Mesendoderm (in vitro differentiated cells): ENCODE results near the gene SNX8.
A peak's percentile ranks its signal among the peaks of the same experiment; 100 is the strongest.

ENCODE experiments used
- DNase-seq: peaks from one replicate; pipeline ENCODE4 v3.0.0; 2013
- H2AK5ac ChIP-seq: 2 replicates; pipeline ENCODE4 v1.6.1; 2013; ENCODE audit warnings: low read length, inconsistent platforms
- H2BK120ac ChIP-seq: 2 replicates; pipeline ENCODE4 v1.6.1; 2013; ENCODE audit warnings: low read depth, mild to moderate bottlenecking, low read length, moderate library complexity, mixed read lengths
- H2BK15ac ChIP-seq: replicated peaks from 2 replicates; pipeline ENCODE4 v1.6.1; 2013; ENCODE audit warnings: low read depth, mild to moderate bottlenecking, moderate library complexity
- H2BK5ac ChIP-seq: 2 replicates; pipeline ENCODE4 v1.6.1; 2013; ENCODE audit warnings: low read length, inconsistent platforms
- H3K18ac ChIP-seq: 2 replicates; pipeline ENCODE4 v1.6.1; 2013; ENCODE audit warnings: mild to moderate bottlenecking, low read length, mixed read lengths
- H3K23ac ChIP-seq: one replicate; pipeline ENCODE4 v1.6.1; 2013; ENCODE audit warnings: low read length
- H3K27ac ChIP-seq: 2 replicates; pipeline ENCODE4 v1.5.1; 2013; ENCODE audit warnings: low read depth, mild to moderate bottlenecking, inconsistent platforms, low read length, moderate library complexity
- H3K27me3 ChIP-seq: 2 replicates; pipeline ENCODE4 v1.6.1; 2013; ENCODE audit warnings: low read length, control low read depth, mild to moderate bottlenecking, inconsistent platforms; ENCODE audit not compliant: insufficient read depth, poor library complexity
- H3K36me3 ChIP-seq: 2 replicates; pipeline ENCODE4 v1.6.1; 2013; ENCODE audit warnings: low read length, inconsistent platforms; ENCODE audit not compliant: control insufficient read depth, insufficient read depth
- H3K4ac ChIP-seq: one replicate; pipeline ENCODE4 v1.6.1; 2013; ENCODE audit warnings: low read depth, mild to moderate bottlenecking, low read length, moderate library complexity
- H3K4me1 ChIP-seq: 2 replicates; pipeline ENCODE4 v1.6.1; 2013; ENCODE audit warnings: low read depth, low read length, inconsistent platforms; ENCODE audit not compliant: control insufficient read depth
- H3K4me2 ChIP-seq: 2 replicates; pipeline ENCODE4 v1.6.1; 2013; ENCODE audit warnings: low read length
- H3K4me3 ChIP-seq: 2 replicates; pipeline ENCODE4 v1.5.1; 2013; ENCODE audit warnings: mild to moderate bottlenecking, low read length
- H3K56ac ChIP-seq: one replicate; pipeline ENCODE4 v1.6.1; 2013; ENCODE audit warnings: low read length
- H3K79me1 ChIP-seq: 2 replicates; pipeline ENCODE4 v1.6.1; 2013; ENCODE audit warnings: low read length, inconsistent platforms
- H3K79me2 ChIP-seq: 2 replicates; pipeline ENCODE4 v1.6.1; 2013; ENCODE audit warnings: mild to moderate bottlenecking, low read length; ENCODE audit not compliant: control insufficient read depth, insufficient read depth
- H3K9ac ChIP-seq: 2 replicates; pipeline ENCODE4 v1.6.1; 2013; ENCODE audit warnings: low read length, inconsistent platforms
- H4K5ac ChIP-seq: one replicate; pipeline ENCODE4 v1.6.1; 2013; ENCODE audit warnings: low read length
- H4K8ac ChIP-seq: one replicate; pipeline ENCODE4 v1.6.1; 2013; ENCODE audit warnings: low read depth, mild to moderate bottlenecking, control low read depth, low read length, moderate library complexity
- WGBS: extraction: QIAGEN DNeasy Blood & Tissue Kit; methylation state at CpG from one replicate; pipeline ENCODE4 v1.1.7; 2013; ENCODE audit warnings: low lambda C conversion rate, missing lambda C conversion rate; ENCODE audit not compliant: insufficient coverage; ENCODE audit errors: extremely low coverage; 5-methylcytosine and 5-hydroxymethylcytosine counted together

Gene SNX8

DNA sequence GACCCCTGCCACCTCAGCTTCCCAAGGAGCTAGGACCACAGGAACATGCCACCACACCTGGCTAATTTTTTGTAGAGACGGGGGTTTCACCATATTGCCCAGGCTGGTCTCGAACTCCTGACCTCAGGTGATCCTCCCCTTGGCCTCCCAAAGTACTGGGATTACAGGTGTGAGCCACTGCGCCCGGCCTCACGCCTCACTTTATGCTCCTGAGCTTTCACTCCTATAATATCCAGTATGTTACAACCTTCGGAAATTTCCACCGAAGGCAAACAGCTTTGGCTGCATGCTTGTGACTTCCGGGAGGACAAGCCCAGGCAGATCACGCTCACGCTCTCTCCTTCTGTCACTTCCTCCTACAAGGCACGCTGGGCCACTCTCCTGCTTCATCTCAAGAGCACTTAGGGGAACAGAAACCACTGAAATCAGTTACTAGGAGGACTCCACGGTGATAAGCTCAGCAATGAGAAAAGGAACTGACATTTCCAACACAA is 77.1 kb downstream of the SNX8 start:
- peaks cover 13% of the 10 kb centered on the region for H3K36me3 ChIP-seq
- no peak overlapping the region for H3K9ac ChIP-seq
- H3K27me3 ChIP-seq, result no peaks in the 10 kb centered on the region
- H3K4ac ChIP-seq, result no peak overlapping the region
- no CpG with 5 or more reads among the region's 12 CpGs for WGBS
- H4K5ac ChIP-seq, result no peak overlapping the region
- DNase-seq, result no peak
- no peak overlapping the region for H4K8ac ChIP-seq
- H3K27ac ChIP-seq, result no peak overlapping the region
- H3K23ac ChIP-seq, result no peak overlapping the region
- H2BK120ac ChIP-seq, result no peak overlapping the region
- no peaks in the 10 kb centered on the region for H3K4me1 ChIP-seq
- H3K4me2 ChIP-seq, result no peak overlapping the region
- peaks cover 8% of the 10 kb centered on the region for H3K79me1 ChIP-seq
- H2BK5ac ChIP-seq, result no peak overlapping the region
- no peak overlapping the region for H3K56ac ChIP-seq
- no peak overlapping the region for H3K18ac ChIP-seq
- peaks cover 17% of the 10 kb centered on the region for H3K79me2 ChIP-seq
- H3K4me3 ChIP-seq, result no peak overlapping the region
- no peak overlapping the region for H2BK15ac ChIP-seq
- no peak overlapping the region for H2AK5ac ChIP-seq

- H3K27ac ChIP-seq, result no peak overlapping the region
- no peak overlapping the region for H3K18ac ChIP-seq
- H3K4ac ChIP-seq, result no peak overlapping the region
- no peak overlapping the region for H2BK120ac ChIP-seq
- no peak for DNase-seq
- no peak overlapping the region for H2AK5ac ChIP-seq
- H4K5ac ChIP-seq, result no peak overlapping the region
- H3K4me1 ChIP-seq, result no peaks in the 10 kb centered on the region
- H2BK15ac ChIP-seq, result no peak overlapping the region
- no peak overlapping the region for H4K8ac ChIP-seq
- no peak overlapping the region for H3K56ac ChIP-seq
- no peak overlapping the region for H3K4me3 ChIP-seq
- H3K79me2 ChIP-seq, result peaks cover 18% of the 10 kb centered on the region
- no peak overlapping the region for H3K9ac ChIP-seq
- peaks cover 20% of the 10 kb centered on the region for H3K79me1 ChIP-seq
- H3K4me2 ChIP-seq, result no peak overlapping the region
- H3K23ac ChIP-seq, result no peak overlapping the region
- WGBS, result no CpG with 5 or more reads among the region's 3 CpGs
- H3K27me3 ChIP-seq, result no peaks in the 10 kb centered on the region
- no peak overlapping the region for H2BK5ac ChIP-seq
- H3K36me3 ChIP-seq, result peaks cover 12% of the 10 kb centered on the region
Measured at GRCh38 chr7:2233926-2234325, 80.3 kb downstream of the SNX8 start.

GRCh38 chr7:2232766-2233520 is 81.3 kb downstream of the SNX8 start, which contains the start of gene MAD1L1:
MAD1L1 (minus strand) TSS chr7:2232945; CDS start chr7:2230133, 2,812 bp downstream.
- peak within 1 kb of the TSS; percentile 87 for H3K4me2 ChIP-seq
- peak within 1 kb of the TSS; percentile 45 for H3K23ac ChIP-seq
- peaks cover 12% of the 10 kb centered on the region for H3K36me3 ChIP-seq
- H3K9ac ChIP-seq, result peak within 1 kb of the TSS; percentile 75
- peak within 1 kb of the TSS; percentile 90 for H3K56ac ChIP-seq
- H3K79me2 ChIP-seq, result peaks cover 18% of the 10 kb centered on the region
- H3K4me3 ChIP-seq, result peak within 1 kb of the TSS; percentile 81
- no peak within 1 kb of the TSS for H2BK15ac ChIP-seq
- H3K4me1 ChIP-seq, result no peaks in the 10 kb centered on the region
- no peak within 1 kb of the TSS for H2AK5ac ChIP-seq
- peak within 1 kb of the TSS; percentile 18 for H3K4ac ChIP-seq
- peaks cover 20% of the 10 kb centered on the region for H3K79me1 ChIP-seq
- H4K5ac ChIP-seq, result no peak within 1 kb of the TSS
- no CpG with 5 or more reads among the region's 63 CpGs for WGBS
- peak within 1 kb of the TSS; percentile 87 for H4K8ac ChIP-seq
- DNase-seq, result peak; percentile 91
- peak within 1 kb of the TSS; percentile 12 for H3K27ac ChIP-seq
- H3K18ac ChIP-seq, result peak within 1 kb of the TSS; percentile 65
- no peaks in the 10 kb centered on the region for H3K27me3 ChIP-seq
- no peak within 1 kb of the TSS for H2BK120ac ChIP-seq
- no peak within 1 kb of the TSS for H2BK5ac ChIP-seq

- H4K5ac ChIP-seq, result no peak overlapping the region
- H2BK5ac ChIP-seq, result no peak overlapping the region
- peaks cover 20% of the 10 kb centered on the region for H3K79me2 ChIP-seq
- peak overlapping the region; percentile 45 for H3K23ac ChIP-seq
- peaks cover 10% of the 10 kb centered on the region for H3K36me3 ChIP-seq
- H3K4me2 ChIP-seq, result peak overlapping the region; percentile 87
- H2AK5ac ChIP-seq, result no peak overlapping the region
- H2BK15ac ChIP-seq, result no peak overlapping the region
- peak overlapping the region; percentile 30 for H4K8ac ChIP-seq
- no peak overlapping the region for H2BK120ac ChIP-seq
- peaks cover 23% of the 10 kb centered on the region for H3K79me1 ChIP-seq
- H3K9ac ChIP-seq, result peak overlapping the region; percentile 75
- H3K27ac ChIP-seq, result no peak overlapping the region
- peak; percentile 27 for DNase-seq
- H3K56ac ChIP-seq, result peak overlapping the region; percentile 88
- no peaks in the 10 kb centered on the region for H3K4me1 ChIP-seq
- peak overlapping the region; percentile 81 for H3K4me3 ChIP-seq
- H3K18ac ChIP-seq, result peak overlapping the region; percentile 65
- WGBS, result no CpG with 5 or more reads among the region's 46 CpGs
- H3K27me3 ChIP-seq, result no peaks in the 10 kb centered on the region
- peak overlapping the region; percentile 17 for H3K4ac ChIP-seq
Measured at GRCh38 chr7:2231992-2232765, 82.1 kb downstream of the SNX8 start.

- no peak overlapping the region for H2BK15ac ChIP-seq
- H3K23ac ChIP-seq, result no peak overlapping the region
- H2AK5ac ChIP-seq, result no peak overlapping the region
- no peak overlapping the region for H3K56ac ChIP-seq
- H3K4ac ChIP-seq, result no peak overlapping the region
- no peak overlapping the region for H2BK120ac ChIP-seq
- H3K79me1 ChIP-seq, result peaks cover 20% of the 10 kb centered on the region
- peaks cover 20% of the 10 kb centered on the region for H3K79me2 ChIP-seq
- H4K5ac ChIP-seq, result no peak overlapping the region
- H3K4me3 ChIP-seq, result no peak overlapping the region
- H3K36me3 ChIP-seq, result peaks cover 7% of the 10 kb centered on the region
- DNase-seq, result no peak
- no peak overlapping the region for H3K18ac ChIP-seq
- no peaks in the 10 kb centered on the region for H3K4me1 ChIP-seq
- no peak overlapping the region for H4K8ac ChIP-seq
- no peak overlapping the region for H3K27ac ChIP-seq
- no peak overlapping the region for H2BK5ac ChIP-seq
- no peak overlapping the region for H3K4me2 ChIP-seq
- no peak overlapping the region for H3K9ac ChIP-seq
- H3K27me3 ChIP-seq, result no peaks in the 10 kb centered on the region
- no CpG with 5 or more reads among the region's 9 CpGs for WGBS
Measured at GRCh38 chr7:2230882-2231281, 83.4 kb downstream of the SNX8 start.
